ENCODE measurements around the gene NCS1.

The NCS1 gene

DNA sequence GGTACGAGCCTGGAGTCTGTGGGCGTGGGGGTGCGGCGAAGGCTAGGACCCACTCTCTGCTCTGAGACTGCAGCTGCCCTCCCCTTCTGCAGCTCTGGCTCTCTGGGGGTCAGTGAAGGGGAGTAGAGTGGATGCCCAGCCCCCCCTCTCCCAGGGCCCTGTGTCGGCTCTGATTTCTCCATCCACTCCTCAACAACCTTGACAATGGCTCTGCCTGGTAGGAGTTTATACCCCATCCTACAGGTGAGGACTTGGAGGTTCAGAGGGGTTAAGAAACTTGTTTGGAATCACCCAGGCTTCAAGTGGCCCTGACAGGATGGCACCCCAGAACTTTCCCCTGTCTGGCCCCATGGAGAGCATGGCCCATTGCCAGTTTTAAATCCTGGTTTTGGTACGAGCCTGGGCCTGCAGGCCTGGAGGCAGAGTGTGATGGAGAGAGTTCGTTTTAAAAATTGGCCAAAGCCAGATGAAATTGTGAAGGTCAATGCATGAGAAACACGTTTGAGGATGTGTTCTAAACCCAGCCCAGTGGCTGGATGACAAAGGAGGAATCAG is 22.3 kb downstream of the NCS1 start:
- DNase-seq (ENCODE audit: low spot score), result no peak

DNA sequence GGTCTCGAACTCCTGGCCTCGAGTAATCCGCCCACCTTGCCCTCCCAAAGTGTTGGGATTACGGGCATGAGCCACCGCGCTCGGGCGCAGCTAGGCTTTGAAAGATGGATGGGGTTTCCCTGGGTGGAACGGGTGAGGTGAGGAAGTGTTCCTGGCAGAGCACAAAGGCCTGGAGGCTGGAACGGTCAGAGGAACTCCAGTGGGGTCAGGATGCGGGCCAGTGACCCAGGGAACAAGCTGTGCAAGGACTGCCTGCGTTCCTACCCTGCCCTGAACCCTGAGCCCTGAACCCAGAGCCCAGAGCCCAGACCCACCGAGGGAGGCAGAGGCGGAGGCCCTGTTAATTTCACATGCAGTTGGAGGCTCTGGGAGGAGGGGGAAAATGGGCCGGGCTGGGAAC is 23.4 kb downstream of the NCS1 start:
- DNase-seq (ENCODE audit: low spot score), result no peak

DNA sequence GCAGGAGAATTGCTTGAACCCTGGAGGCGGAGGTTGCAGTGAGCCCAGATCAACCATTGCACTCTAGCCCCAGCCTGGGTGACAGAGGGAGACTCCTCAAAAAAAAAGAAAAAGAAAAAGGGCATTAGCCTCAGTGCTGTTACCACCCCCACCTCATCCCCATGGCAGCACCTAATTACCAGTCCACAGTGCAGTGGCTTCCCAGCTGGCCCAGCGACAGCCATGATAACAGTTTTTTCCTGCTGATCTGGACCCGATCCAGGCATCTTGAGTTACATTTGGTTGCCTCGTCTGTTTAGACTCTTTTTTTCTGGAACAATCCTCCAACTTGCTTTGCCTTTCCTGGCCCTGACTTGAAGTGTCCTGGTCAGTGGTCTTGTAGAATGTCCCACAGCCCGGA is 24.4 kb downstream of the NCS1 start:
- no peak for DNase-seq (ENCODE audit: low spot score)

DNA sequence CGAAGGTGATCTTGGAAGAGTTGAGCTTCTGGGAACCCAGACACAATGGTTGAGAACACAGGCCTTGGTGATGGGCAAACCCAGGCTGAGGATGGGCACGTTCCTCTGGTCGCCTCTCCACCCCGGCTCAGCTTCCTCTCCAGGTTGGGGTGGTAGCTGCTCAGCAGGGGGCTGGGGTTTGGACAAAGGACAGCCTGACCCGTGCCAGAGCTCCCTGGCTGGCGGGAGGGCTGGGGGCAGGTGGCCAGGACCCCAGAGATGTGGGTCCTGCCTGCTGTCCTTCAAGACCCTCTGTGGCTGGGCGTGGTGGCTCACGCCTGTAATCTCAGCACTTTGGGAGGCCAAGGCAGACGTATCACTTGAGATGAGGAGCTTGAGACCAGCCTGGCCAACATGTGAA is 25.2 kb downstream of the NCS1 start:
- no peak for DNase-seq (ENCODE audit: low spot score)

DNA sequence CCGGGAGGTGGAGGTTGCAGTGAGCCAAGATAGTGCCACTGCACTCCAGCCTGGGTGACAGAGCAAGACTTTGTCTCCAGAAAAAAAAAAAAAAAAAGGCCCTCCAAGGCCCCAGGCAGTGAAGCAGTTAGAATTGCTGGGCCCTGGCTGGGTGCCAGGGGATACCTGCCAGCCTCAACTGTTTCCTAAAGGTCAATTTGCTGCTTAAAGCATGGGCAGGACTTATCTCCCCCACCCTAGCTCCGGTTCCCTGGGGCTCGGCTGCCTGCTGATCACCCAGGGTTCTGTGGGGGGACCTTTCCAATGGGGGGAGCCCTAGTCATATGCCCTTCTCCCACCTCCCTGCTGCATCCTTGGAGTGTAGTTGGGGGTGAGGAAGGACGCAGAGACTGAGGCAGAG is 25.7 kb downstream of the NCS1 start:
- no peak for DNase-seq (ENCODE audit: low spot score)

DNA sequence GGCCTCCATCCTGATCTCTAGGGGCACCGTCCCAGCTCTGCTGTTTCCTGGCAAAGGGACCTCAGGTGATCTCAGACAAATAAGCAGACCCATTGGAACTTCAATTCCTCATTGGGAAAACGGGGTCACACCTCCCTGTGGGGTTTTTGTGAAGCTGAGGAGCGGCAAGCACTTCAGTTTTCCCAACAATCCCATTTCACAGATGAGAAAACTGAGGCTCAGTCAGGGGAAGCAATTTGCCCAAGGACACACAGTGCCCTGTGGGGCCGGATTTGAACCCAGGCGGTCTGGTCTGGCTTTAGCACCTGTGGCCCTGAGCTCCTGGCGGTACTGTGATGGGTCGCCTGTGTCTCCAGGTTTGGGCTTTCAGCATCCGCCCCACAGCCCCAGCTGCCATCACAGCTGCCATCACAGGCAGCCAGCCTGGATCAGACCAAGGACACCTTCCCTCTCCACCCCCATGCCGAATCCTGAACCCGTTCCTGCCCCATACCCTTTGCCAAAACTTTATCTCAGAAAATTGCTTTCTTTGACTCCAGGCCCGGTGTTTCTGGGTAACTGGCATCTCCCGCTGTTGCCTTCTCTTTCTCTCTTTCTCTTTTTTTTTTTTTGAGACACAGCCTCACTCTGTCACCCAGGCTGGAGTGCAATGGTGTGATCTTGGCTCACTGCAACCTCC is 26.4 kb downstream of the NCS1 start:
- DNase-seq (ENCODE audit: low spot score), result no peak

DNA sequence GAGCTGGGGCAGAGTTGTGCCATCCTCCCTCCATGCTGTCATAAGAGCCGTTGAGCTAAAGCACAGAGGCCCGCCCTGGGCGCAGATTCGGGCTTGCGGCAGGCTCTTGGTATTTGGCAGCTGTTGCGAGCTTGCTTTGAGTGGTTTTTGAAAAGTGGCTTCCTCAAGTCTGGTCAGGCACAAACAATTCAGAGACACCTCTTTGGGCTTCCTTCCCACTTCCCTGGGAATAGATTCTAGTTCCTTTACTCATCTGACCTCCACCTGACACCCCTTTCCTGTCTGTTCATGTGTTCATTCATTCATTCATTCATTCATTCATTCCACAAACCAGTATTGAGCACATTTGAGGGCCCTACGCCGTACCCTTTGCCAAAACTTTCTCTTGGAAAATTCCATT is 27.4 kb downstream of the NCS1 start:
- DNase-seq (ENCODE audit: low spot score), result no peak

DNA sequence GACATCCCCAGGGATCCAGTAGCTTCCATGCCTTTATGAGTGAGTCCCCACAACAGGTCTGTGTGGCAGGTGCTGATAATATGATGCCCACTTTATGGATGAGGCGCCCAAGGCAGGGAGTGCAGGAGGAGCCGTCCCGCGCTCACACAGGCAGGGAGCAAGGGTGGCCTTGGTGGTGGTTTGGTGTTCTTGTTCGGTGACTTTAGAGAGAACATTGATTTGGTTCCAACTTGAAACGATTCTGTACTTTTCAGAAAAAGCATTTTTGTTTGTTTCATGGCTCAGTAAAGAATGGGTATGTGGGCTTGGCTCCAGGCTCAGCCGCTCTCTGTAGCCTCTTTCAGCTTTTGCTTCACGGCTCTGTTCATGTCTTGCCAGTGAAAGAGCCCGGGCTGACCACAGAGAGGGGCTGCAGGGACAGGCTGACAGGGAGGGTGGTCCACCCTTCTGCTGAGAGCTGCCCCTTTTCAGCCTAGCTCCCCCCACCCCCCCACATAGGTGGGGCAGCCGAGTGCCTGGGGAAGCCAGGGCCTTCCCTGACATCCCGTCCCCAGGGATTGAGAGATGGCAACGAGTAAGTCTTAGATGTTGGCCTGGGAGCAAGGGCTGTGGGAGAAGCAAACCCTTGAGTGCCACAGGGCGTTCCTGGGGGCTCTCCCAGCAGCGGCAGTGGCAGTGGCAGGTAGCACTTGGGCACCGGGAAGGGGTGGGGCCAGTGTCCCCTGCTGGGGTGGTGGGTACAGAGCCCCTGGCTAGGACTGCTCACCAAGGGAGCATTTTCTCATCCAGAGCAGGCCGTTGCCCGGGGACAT is 28.0 kb downstream of the NCS1 start:
- no peak for DNase-seq (ENCODE audit: low spot score)

DNA sequence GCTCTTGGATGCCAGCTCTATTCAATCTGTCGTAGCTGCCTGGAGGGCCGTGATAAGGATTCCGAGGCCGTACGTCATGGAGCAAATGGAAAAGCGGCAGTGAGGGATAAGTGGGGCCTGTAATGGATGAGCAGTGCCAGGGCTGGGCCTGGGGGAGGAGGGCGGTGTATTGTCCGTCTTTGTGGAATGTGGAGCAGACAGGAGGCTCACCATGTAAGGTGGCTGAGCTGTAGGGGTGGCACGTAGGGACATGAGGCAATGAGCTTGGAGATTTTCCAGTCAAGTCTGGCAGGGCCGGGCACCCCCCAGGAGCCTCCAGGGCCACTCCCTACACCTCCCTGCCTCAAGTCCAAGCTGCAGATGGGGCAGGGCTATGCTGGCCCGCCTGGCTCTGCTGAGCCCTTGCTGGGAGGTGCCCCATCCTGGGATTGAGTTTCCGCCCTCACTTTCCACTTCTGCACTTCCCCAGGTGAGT is 29.2 kb downstream of the NCS1 start:
- DNase-seq (ENCODE audit: low spot score), result no peak

DNA sequence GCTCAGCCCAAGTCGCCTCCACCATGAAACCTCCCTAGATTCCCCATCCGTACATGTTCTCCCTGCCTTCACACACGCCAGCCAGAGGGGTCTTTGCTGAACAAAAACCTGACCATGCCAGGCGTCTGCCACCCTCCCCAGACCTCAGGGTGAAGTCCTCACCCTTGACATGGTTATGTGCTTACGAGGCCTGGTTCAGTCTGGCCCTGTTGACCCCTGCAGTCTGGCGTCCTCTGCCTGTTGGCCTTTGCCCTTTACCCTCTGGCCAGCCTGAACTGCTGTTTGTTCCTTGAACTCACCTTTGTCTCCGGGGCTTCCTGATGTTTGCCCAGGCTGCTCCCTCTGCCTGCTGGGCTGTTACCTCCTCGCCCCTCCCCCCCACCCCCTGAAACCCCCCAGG is 29.8 kb downstream of the NCS1 start:
- DNase-seq (ENCODE audit: low spot score), result no peak

DNA sequence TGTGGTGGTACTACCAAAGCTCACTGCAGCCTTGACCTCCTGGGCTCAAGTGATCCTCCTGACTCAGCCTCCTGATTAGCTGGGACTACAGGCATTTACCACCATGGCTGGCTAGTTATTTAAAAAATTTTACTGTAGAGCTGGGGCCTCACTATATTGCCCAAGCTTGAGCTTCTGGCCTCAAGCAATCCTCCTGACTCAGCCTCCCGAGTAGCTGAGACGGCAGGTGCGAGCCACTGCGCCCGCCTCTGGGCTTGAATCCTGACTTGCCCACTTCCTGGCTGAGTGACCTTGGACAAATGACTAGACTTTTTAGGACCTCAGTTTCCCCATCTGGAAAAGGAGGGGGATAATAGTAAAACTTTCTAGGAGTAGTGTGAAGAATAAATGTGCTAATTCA is 32.1 kb downstream of the NCS1 start:
- DNase-seq (ENCODE audit: low spot score), result no peak

DNA sequence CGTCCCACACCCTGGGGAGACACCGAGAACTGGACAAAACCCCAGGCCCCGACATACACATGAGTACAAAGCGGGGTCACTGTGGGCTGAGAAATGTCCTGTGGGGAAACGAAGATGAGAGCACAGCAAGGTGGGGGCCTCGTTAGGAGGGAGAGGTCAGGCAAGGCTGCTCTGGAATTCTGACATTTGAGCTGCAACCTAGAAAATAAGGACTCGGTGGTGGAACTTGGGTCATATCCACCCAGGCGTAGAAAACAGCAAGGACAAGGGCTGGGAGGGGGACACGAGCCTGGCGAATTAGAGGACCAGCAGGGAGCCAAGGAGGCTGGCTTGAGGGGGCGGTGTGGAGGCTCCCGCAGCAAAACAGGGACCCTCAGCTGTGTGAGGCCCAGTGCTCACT is 32.8 kb downstream of the NCS1 start:
- DNase-seq (ENCODE audit: low spot score), result no peak

DNA sequence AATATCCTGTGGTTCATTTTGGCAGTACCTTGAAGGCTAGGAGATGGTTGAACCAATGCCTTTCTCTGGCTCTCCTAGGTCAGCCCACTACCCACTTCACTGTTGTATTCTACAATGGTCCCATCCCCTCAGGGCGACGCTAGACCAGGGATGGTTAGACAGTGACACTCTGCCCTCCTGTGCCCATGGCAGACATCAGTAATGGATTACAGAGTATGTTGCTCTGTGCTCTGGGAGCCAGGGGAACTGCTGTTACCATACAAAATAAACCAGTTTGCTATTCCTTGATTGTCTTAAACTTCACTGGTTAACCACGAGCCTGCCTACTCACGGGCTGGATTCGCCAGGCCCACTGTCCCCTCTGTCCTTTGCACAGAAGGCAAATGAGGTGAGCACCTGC is 33.7 kb downstream of the NCS1 start:
- DNase-seq (ENCODE audit: low spot score), result no peak

DNA sequence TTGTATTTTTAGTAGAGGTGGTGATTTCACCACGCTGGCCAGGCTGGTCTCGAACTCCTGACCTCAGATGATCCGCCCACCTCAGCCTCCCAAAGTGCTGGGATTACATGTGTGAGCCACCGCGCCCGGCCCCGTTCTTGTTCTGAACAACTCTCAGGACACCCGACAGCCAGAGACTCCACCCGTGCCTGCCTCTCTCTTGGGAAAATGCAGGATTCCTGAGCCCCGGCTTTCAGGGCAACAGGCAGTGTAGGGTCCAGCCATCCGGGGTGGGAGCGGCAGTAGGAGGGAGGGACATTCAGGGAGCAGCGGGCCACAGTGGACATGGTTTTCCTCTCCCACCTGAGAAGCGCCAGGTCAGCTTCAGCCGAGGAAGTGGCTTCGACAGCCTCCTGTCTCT is 34.4 kb downstream of the NCS1 start:
- DNase-seq (ENCODE audit: low spot score), result no peak

DNA sequence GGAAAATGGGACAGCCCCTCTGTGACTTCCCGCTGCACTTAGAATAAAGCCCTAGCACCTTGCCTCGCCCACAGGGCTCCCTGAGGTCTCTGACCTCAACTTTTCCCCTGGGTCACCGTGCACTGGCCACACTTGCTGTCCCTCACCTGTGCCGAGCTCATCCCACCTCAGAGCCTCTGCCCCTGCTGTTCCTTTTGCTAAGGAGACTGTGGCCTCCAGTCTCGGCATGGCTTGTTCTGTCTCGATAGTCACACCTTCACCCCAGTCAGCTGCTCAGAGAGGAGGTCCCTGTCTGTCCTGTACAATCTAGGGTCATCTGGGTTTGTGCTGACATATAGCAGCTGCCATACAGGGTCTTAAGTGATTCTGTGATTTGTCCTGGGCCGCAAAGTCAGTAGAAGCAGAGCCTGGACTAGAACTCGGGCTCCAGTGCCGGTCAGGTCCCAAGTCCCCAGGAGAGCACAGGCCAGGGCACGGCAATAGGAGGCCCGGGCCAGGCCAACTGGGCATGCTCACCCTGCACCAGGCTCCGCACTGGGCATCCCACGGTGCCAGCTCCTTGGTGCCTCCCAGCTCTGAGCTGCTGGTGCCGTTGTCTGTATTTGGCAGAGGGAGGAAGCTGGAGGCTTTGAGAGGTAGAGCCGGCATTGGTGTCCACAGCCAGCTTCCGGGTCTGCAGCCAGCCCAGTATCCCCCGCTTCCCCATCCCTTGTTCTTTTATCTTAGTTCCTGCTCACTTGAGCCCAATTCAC is 35.2 kb downstream of the NCS1 start:
- no peak for DNase-seq (ENCODE audit: low spot score)

DNA sequence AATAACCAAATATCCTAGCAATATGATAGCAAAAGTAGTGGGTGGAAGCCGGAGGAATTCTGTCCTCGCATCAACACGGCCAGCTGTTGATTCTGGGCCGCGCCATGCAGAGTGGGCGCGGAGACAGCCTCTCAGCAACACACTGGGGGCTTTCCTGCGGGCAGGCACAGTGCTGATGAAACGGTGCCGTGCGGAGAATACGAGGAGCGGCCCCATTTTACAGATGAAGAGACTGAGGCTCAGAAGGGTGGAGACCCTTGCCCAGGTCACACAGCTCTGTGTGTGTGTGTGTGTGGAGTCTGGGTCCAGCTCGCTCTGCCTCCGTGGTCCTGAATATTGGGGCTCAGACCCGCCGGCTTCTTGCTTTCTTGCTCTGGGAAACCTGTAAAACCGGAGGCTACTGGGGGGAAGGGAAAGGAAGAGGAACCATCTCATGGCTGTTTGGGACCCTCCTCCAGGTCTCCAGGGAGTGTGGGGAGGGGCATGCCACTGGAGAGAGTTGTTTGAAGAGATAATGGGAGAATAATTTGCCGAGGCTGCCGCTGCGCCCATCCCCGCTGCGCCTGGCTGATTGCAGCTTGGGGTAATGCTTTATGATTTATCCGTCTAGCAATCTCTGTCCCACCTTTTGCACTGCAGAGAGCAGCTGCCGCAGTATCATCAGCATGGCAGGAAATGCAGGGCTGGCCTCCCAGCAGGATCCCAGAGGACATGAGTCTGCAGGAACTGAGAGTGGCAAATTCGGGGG is 36.6 kb downstream of the NCS1 start:
- no peak for DNase-seq (ENCODE audit: low spot score)

DNA sequence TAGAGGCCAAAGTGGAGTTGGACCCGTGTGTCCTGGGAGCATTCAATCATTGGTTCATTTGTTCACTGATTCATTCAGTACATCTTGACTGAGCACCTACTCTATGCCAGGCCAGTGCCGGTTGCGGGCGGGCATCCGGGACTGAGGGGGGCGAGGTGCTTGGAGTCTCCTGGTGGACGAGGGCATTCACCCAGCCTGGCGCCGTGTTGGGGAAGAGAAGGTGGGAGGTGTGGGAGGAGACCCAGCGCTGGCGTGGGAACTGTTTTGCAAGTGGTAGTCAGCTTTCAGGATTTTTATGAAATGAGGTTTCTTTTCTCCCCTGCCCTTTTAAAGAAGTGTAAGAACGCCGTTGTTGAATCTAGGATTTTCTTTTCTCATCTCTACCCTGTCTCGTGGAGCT is 37.2 kb downstream of the NCS1 start:
- no peak for DNase-seq (ENCODE audit: low spot score)

DNA sequence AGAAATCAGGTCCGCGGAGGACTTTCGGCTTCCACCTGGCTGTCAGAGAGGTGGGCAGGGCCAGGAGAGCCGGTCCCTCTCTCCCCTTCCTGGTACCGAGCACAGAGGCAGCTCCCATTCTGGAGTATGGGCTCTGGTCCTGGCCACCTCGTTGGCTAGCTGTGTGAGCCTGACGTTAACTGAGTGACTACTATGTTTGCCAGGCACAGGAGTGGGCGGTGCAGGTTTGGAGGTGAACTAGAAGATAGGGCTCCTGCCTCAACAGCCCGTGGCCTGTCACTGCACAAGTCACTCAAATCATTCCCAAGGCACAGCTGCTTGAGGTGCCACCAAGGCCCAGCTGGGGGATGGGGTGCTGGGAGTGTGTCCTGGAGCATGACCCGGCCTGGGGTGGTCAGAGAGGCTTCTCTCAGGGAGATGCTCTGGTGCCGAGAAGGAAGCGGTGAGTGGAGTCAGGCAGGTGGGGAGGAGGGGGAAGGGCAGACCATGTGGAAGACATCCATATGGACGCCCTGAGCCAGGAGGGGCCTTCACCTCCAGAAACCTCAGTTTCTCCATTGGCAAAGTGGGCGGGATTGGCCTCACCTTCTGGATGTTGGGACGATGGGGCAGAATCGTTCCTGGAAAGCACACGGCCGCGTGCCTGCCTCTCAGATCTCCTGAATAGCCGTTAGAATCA is 39.5 kb downstream of the NCS1 start:
- no peak for DNase-seq (ENCODE audit: low spot score)

DNA sequence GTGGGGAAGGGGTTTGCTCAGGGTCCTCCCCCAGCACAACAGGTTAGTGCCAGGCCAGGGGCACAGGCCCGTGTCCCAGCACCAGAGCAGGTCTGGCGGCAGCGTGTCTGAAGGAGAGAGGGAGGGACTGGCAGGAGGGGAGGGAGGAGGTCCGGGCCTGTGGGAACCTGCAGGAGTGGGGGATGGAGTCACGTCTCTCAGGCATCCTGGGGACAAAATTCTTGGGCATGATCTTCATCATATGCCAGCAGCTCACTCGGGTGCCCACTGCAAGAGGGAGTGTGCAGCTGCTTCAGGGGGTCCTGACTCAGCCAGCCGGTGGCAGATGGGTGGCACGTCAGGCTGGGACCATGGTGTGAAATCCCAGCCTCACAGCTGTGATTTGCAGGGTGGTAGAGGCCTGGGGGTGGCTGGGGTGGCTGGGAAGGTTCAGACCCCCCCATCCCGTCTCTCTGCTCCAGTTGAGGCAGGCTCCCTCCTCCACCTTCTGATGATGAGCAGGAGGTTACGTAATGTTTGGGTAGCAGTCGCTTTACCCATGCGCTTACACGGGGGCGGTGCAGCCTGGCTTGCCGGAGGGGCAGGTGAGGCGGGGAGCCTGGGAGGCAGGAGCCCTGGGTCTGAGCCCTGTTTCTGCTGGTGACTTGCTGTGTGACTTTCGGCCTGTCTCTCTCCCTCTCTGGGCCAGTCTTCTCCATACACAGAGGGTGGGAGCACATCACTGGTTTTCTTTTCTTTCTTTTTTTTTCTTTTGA is 40.5 kb downstream of the NCS1 start:
- DNase-seq (ENCODE audit: low spot score), result no peak

DNA sequence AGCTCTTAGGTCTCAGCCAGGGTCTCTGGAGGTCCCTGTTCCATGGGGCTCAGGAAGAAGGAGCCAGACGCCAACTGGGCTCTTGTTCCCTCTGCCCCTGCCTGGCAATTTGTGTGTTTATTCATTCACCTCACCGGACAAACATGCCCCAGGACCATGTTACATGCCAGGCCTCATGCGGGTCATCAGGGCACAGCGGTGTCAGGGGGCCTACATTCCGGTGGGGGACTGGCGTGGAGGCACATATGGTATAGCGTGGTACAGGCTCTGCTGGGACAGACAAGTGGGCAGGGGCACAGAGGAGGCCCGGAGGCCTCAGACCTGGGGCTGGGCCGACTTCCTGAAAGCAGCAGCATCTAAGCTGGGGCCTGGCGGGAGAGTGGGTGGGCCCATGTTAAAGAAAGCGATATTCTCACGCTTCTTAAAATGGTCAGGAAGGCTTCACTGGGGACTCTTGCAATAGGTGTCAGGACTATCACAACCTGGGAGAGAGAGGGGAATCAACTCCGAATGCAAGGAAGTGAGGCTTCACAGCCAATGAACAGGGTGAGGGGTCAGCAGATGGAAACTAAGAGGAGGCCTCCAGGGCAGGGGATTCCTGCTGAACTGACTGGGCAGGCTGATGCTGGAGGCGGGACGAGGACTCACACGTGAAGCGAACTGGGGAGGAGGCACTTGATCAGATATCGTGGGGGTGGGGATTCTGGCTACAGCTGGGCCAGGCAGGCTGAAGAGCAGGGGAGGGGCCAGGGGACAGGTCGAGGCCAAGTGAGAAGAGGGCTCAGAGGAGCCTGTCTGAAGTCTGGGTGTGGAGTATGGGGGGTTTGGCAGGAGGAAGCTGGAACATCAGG is 41.9 kb downstream of the NCS1 start:
- no peak for DNase-seq (ENCODE audit: low spot score)
